Karpas-422 (cell line): ENCODE measurements around the gene REV3L. TPM values are rescaled to one million over a fixed set of nuclear protein-coding genes. Genes with fewer than 3 reads are reported as not detected.
"Not testable (repeated sequence)": the region's sequence is repeated elsewhere in the genome, so short reads cannot be mapped to it uniquely, and the experiment has no call there.

ENCODE experiments used
- DNase-seq: peaks from one replicate; pipeline ENCODE4 v3.0.0-alpha.2; 2015
- H2AFZ ChIP-seq: fragments of 200-600 bp; sonication (generic); 2 replicates; pipeline ENCODE4 v1.6.1; 2014; ENCODE audit warnings: antibody characterized with exemption, low read length, mixed read lengths
- H3K27ac ChIP-seq: fragments of 200-600 bp; sonication (generic); 2 replicates; pipeline ENCODE4 v1.5.1; 2014; ENCODE audit warnings: mild to moderate bottlenecking, low read length, moderate library complexity
- H3K27me3 ChIP-seq: fragments of 200-600 bp; sonication (generic); 2 replicates; pipeline ENCODE4 v1.6.1; 2014; ENCODE audit warnings: low read length, mixed read lengths
- H3K36me3 ChIP-seq: fragments of 200-600 bp; sonication (generic); 2 replicates; pipeline ENCODE4 v1.6.1; 2014; ENCODE audit warnings: low read length, mixed read lengths; ENCODE audit not compliant: insufficient read depth
- H3K4me1 ChIP-seq: fragments of 200-600 bp; sonication (generic); 2 replicates; pipeline ENCODE4 v1.6.1; 2014; ENCODE audit warnings: mild to moderate bottlenecking, low read length, mixed read lengths
- H3K4me2 ChIP-seq: fragments of 200-600 bp; sonication (generic); 2 replicates; pipeline ENCODE4 v1.6.1; 2014; ENCODE audit warnings: low read length, low read depth, mild to moderate bottlenecking; ENCODE audit not compliant: poor library complexity, severe bottlenecking
- H3K4me3 ChIP-seq: fragments of 200-600 bp; sonication (generic); 2 replicates; pipeline ENCODE4 v1.5.1; 2014; ENCODE audit warnings: mild to moderate bottlenecking, antibody characterized with exemption, low read length, mixed read lengths
- H3K79me2 ChIP-seq: fragments of 200-600 bp; sonication (generic); 2 replicates; pipeline ENCODE4 v1.6.1; 2014; ENCODE audit warnings: mild to moderate bottlenecking, low read length, mixed read lengths
- H3K9ac ChIP-seq: fragments of 200-600 bp; sonication (generic); 2 replicates; pipeline ENCODE4 v1.6.0; 2014; ENCODE audit warnings: low read length
- H3K9me2 ChIP-seq: fragments of 200-600 bp; sonication (generic), shearing (Covaris generic); replicated peaks from 2 replicates; pipeline ENCODE4 v1.6.0; 2014; ENCODE audit warnings: mild to moderate bottlenecking, low read length, moderate library complexity; ENCODE audit not compliant: insufficient read depth
- H3K9me3 ChIP-seq: fragments of 300-700, 200-600 bp; sonication (generic); 2 replicates; pipeline ENCODE4 v1.6.1; 2014; ENCODE audit warnings: low read length, mixed read lengths
- H4K20me1 ChIP-seq: fragments of 200-600 bp; sonication (generic); 2 replicates; pipeline ENCODE4 v1.6.1; 2014; ENCODE audit warnings: mild to moderate bottlenecking, antibody characterized with exemption, low read length, low read depth; ENCODE audit not compliant: insufficient read depth
- total RNA-seq: library from RNA; depleted of rRNA; stranded (reverse); fragments of >200 nt; shearing (Covaris generic); gene quantifications from 2 replicates; pipeline ENCODE4 v1.2.3, GENCODE V29; 2014; ENCODE audit warnings: low replicate concordance

Gene REV3L
- total RNA-seq, 1 experiment from 2014 or later: 64.4 TPM

- H3K9me3 ChIP-seq: no peaks in the 10 kb centered on the region
- H4K20me1 ChIP-seq: no peaks in the 10 kb centered on the region
- H3K4me1 ChIP-seq: no peaks in the 10 kb centered on the region
- no peaks in the 10 kb centered on the region for H3K9me2 ChIP-seq
- H3K36me3 ChIP-seq: peaks cover 45% of the 10 kb centered on the region
- no peaks in the 10 kb centered on the region for H3K27me3 ChIP-seq
- no peak overlapping the region for H2AFZ ChIP-seq
- H3K79me2 ChIP-seq: peaks cover 4% of the 10 kb centered on the region; the same call in 1 of the 2 replicates
- H3K27ac ChIP-seq: no peak overlapping the region
- no peak overlapping the region for H3K9ac ChIP-seq
- no peak for DNase-seq
- H3K4me2 ChIP-seq: no peak overlapping the region
- no peak overlapping the region for H3K4me3 ChIP-seq
Observed at GRCh38 chr6:111307275-111307858, 175.7 kb downstream of the REV3L start.

GRCh38 chr6:111306104-111306888, 176.7 kb downstream of the REV3L start:
- Histone ChIP-seq H3K4me1 (no peaks in the 10 kb centered on the region), H3K4me3 (no peak overlapping the region), H3K4me2 (no peak overlapping the region), H3K27ac (no peak overlapping the region), H4K20me1 (no peaks in the 10 kb centered on the region), H2AFZ (no peak overlapping the region), H3K36me3 (peaks cover 54% of the 10 kb centered on the region), H3K27me3 (no peaks in the 10 kb centered on the region), H3K9me3 (no peaks in the 10 kb centered on the region), H3K9ac (no peak overlapping the region), H3K9me2 (no peaks in the 10 kb centered on the region), H3K79me2 (peaks cover 4% of the 10 kb centered on the region; the same call in 1 of the 2 replicates)
- no peak for DNase-seq

- Histone ChIP-seq H3K4me3 (no peak overlapping the region), H3K36me3 (peaks cover 43% of the 10 kb centered on the region), H3K27me3 (no peaks in the 10 kb centered on the region), H3K4me1 (no peaks in the 10 kb centered on the region), H3K79me2 (0 out of 2 replicates have a peak, but pooled peaks cover 7% of the 10 kb centered on the region), H3K4me2 (no peak overlapping the region), H3K9me3 (no peaks in the 10 kb centered on the region), H2AFZ (no peak overlapping the region), H3K9ac (no peak overlapping the region), H3K9me2 (no peaks in the 10 kb centered on the region), H3K27ac (no peak overlapping the region), H4K20me1 (no peaks in the 10 kb centered on the region)
- DNase-seq: no peak
Observed at GRCh38 chr6:111301946-111302345, 181.1 kb downstream of the REV3L start.

- H3K9ac ChIP-seq, H3K4me3 ChIP-seq, H3K4me2 ChIP-seq, H2AFZ ChIP-seq, H3K27me3 ChIP-seq, H3K4me1 ChIP-seq, H3K9me2 ChIP-seq, DNase-seq, H3K9me3 ChIP-seq, H3K79me2 ChIP-seq, H3K27ac ChIP-seq, H4K20me1 ChIP-seq: not testable (repeated sequence)
- peaks cover 36% of the 10 kb centered on the region for H3K36me3 ChIP-seq
Observed at GRCh38 chr6:111300938-111301800, 181.8 kb downstream of the REV3L start.

DNA sequence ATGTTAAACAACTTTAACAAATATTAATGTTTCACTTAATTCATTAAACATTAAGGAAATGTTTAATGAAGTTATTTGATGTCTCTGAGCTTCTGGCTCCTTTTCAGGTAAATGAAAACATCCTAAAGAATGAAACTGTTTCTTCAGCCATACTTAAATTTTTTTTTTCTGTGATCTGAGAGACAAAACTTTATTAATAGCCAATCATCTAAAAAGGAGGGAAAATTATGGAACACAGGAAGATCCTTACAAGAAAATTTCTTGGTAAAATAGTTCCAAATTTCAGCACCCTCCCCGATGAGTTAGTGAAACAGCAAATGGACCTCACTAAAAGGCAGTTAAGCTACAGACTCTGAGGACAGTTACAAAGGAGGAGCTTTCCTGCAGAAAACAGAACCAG, 185.2 kb downstream of the REV3L start:
- Histone ChIP-seq H3K9me2 (no peaks in the 10 kb centered on the region), H2AFZ (no peak overlapping the region), H3K9me3 (no peaks in the 10 kb centered on the region), H3K27me3 (no peaks in the 10 kb centered on the region), H4K20me1 (no peaks in the 10 kb centered on the region), H3K36me3 (peaks cover 31% of the 10 kb centered on the region), H3K27ac (no peak overlapping the region), H3K79me2 (0 out of 2 replicates have a peak, but pooled peaks cover 7% of the 10 kb centered on the region), H3K4me1 (no peaks in the 10 kb centered on the region), H3K4me3 (no peak overlapping the region), H3K9ac (no peak overlapping the region), H3K4me2 (no peak overlapping the region)
- no peak for DNase-seq

DNA sequence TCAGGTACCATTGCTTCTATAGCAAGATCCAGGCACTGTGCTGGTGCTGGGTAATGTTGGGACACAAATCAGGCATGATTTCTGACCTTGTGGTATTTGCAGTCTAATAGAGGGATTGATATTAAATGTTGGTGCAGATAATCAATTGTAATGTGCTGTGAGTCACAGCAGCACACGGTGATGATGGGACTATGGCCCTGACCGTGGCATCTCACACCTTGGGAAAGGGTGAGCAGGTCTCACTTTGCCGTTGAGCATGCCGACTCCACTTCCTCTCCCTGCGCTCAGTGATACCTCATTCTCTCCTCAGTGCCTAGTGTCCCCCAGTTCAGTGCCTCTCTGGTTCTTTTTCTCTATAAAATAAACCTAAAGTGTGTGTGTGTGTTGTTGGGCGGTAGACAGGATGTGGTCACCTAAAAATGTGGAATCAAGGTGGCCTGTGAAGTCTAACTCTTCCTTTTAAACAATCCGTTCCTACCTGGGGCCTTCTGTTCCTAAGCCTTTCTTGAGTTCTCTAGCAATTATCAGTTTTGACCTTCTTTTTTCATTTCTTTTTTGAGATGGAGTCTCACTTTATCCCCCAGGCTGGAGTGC, 188.5 kb downstream of the REV3L start:
- no peak overlapping the region for H2AFZ ChIP-seq
- no peak overlapping the region for H3K27ac ChIP-seq
- no peaks in the 10 kb centered on the region for H3K9me3 ChIP-seq
- no peaks in the 10 kb centered on the region for H4K20me1 ChIP-seq
- H3K4me2 ChIP-seq: no peak overlapping the region
- no peaks in the 10 kb centered on the region for H3K27me3 ChIP-seq
- H3K79me2 ChIP-seq: 0 out of 2 replicates have a peak, but pooled peaks cover 3% of the 10 kb centered on the region
- H3K36me3 ChIP-seq: peaks cover 11% of the 10 kb centered on the region; the same call in 1 of the 2 replicates
- H3K9ac ChIP-seq: no peak overlapping the region
- DNase-seq: no peak
- H3K9me2 ChIP-seq: no peaks in the 10 kb centered on the region
- H3K4me1 ChIP-seq: peaks cover 18% of the 10 kb centered on the region
- H3K4me3 ChIP-seq: no peak overlapping the region

DNA sequence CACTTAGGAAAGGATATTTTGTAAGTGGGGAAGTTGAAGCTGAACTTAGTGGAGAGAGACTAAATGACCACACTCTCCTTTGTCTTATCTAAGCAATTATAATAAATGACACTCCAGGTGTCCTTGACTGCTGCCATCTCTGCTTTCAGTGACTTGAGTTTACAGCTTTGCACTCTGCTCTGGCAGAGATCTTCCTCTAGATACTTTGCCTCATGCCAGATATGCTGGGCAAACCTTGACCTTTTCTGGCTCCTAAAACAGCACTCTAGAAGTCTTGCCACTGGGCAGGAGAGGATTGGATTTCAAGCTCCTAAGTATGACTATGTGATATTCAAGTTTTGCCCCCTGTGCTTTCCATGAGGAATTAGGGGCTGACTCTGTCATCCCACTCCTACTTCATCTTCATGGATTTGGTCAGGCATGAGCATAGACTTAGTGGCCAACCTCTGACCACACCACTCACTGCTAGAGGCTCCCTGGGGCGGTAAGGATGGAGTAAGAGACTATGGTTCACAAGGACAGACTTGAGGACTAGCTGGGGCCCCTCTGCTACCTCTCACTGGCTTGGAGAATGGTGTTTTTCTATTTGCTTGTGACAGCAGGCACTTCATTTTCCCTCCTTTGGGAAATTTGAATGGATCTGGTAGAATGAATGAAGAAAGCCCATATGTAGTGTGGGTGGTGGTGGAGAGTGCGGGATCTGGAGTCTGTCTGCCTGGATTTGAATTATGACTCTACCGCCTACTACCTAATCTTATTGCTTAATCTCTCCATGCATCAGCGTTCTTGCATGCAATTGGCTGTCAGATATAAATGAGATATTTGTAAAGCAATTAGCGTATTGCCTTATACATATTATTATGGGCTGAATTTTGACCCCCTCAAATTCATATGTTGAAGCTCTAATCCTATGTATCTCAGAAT, 191.4 kb downstream of the REV3L start:
- no peak for DNase-seq
- Histone ChIP-seq H3K9ac (no peak overlapping the region), H3K36me3 (no peaks in the 10 kb centered on the region), H3K27ac (peak overlapping the region; percentile 31), H3K9me3 (no peaks in the 10 kb centered on the region), H4K20me1 (no peaks in the 10 kb centered on the region), H3K27me3 (no peaks in the 10 kb centered on the region), H3K79me2 (no peaks in the 10 kb centered on the region), H3K4me2 (no peak overlapping the region), H2AFZ (no peak overlapping the region), H3K4me3 (no peak overlapping the region), H3K9me2 (no peaks in the 10 kb centered on the region), H3K4me1 (peaks cover 18% of the 10 kb centered on the region)
